HepG2 (cell line): ENCODE data around the gene BCL2. TPM values are rescaled to one million over a fixed set of nuclear protein-coding genes. Genes with fewer than 3 reads are reported as not detected.

Experiments used
- ARID2 ChIP-seq: sonication (generic); formaldehyde crosslinking; IDR thresholded peaks from 2 replicates; pipeline ENCODE4 v1.8.1; 2022; ENCODE audit warnings: mild to moderate bottlenecking, missing genetic modification reagents, borderline replicate concordance
- CAMTA2 ChIP-seq: sonication (generic); formaldehyde crosslinking; IDR thresholded peaks from 2 replicates; pipeline ENCODE4 v1.4.0; 2020; ENCODE audit warnings: mild to moderate bottlenecking, missing genetic modification reagents, borderline replicate concordance
- CBFB ChIP-seq: sonication (generic); formaldehyde crosslinking; IDR thresholded peaks from 2 replicates; pipeline ENCODE4 v1.4.0; 2020; ENCODE audit warnings: missing genetic modification reagents
- DR1 ChIP-seq: sonication (generic); formaldehyde crosslinking; IDR thresholded peaks from 2 replicates; pipeline ENCODE4 v1.8.0; 2021; ENCODE audit warnings: mild to moderate bottlenecking, missing genetic modification reagents, inconsistent platforms
- FOXP1 ChIP-seq, 2 experiments: fragments of 450-650 bp in 1 of 2; IDR thresholded peaks; 2 replicates each; pipeline ENCODE4 v1.6.1; 2017 to 2018; ENCODE audit warnings: antibody characterized with exemption in 1 of 2
- IKZF1 ChIP-seq: fragments of 450-650 bp; IDR thresholded peaks from 2 replicates; pipeline ENCODE4 v1.7.1; 2016
- KLF13 ChIP-seq: sonication (generic); formaldehyde crosslinking; IDR thresholded peaks from 2 replicates; pipeline ENCODE4 v1.4.0; 2020; ENCODE audit warnings: mild to moderate bottlenecking, missing genetic modification reagents
- MAFK ChIP-seq, 2 experiments: IDR thresholded peaks in 1 of 2; conservative IDR thresholded peaks in 1 of 2; 2 replicates each; pipeline ENCODE4 v1.6.1; 2011; ENCODE audit warnings: improper control_type of control experiment in 2 of 2, low read length in 2 of 2
- NFYB ChIP-seq: sonication (generic); formaldehyde crosslinking; IDR thresholded peaks from 2 replicates; pipeline ENCODE4 v1.4.0; 2020; ENCODE audit warnings: missing genetic modification reagents
- SATB2 ChIP-seq: sonication (generic); formaldehyde crosslinking; IDR thresholded peaks from 2 replicates; pipeline ENCODE4 v1.5.0; 2020; ENCODE audit warnings: missing genetic modification reagents
- SIX1 ChIP-seq: sonication (generic); formaldehyde crosslinking; IDR thresholded peaks from 2 replicates; pipeline ENCODE4 v1.4.0; 2020; ENCODE audit warnings: missing genetic modification reagents, borderline replicate concordance
- ZFYVE20 ChIP-seq: sonication (generic); formaldehyde crosslinking; IDR thresholded peaks from 2 replicates; pipeline ENCODE4 v1.8.0; 2023; ENCODE audit warnings: low read depth, mild to moderate bottlenecking, moderate library complexity, missing genetic modification reagents, borderline replicate concordance
- ZNF124 ChIP-seq: sonication (generic); formaldehyde crosslinking; IDR thresholded peaks from 2 replicates; pipeline ENCODE4 v1.4.0; 2020; ENCODE audit warnings: missing genetic modification reagents
- ZNF724P ChIP-seq: sonication (generic); formaldehyde crosslinking; IDR thresholded peaks from 2 replicates; pipeline ENCODE4 v1.8.0; 2022; ENCODE audit warnings: missing genetic modification reagents, borderline replicate concordance
- ZNF746 ChIP-seq: sonication (generic); formaldehyde crosslinking; IDR thresholded peaks from 2 replicates; pipeline ENCODE4 v1.8.0; 2022; ENCODE audit warnings: mild to moderate bottlenecking, missing genetic modification reagents
- polyA plus RNA-seq, 8 experiments: library from polyadenylated mRNA; depleted of rRNA in 3 of 8; stranded (reverse) in 7 of 8; unstranded in 1 of 8; fragments of >200 nt; fragmentation: Illumina TruSeq in 4 of 8; extraction: Trizol in 4 of 8; gene quantifications; 2 replicates each; pipeline versions ENCODE4 v1.2.1 to v1.2.3, GENCODE V29; 2011 to 2016; ENCODE audit warnings: low read depth in 4 of 8, missing spikeins in 1 of 8, mixed read lengths in 1 of 8; ENCODE audit not compliant: insufficient read depth in 1 of 8
- total RNA-seq, 5 experiments: library from RNA; depleted of rRNA; stranded (reverse); fragments of >200 nt; fragmentation: Illumina TruSeq; extraction: Trizol; gene quantifications; 2 replicates each; pipeline ENCODE4 v1.2.3, GENCODE V29; 2016; ENCODE audit warnings: low read depth in 1 of 5
- TF ChIP-seq, protein P1 (sequence below): sonication (generic); formaldehyde crosslinking; IDR thresholded peaks from 2 replicates; pipeline ENCODE4 v1.5.0; 2020; ENCODE audit warnings: mild to moderate bottlenecking, missing genetic modification reagents
- TF ChIP-seq, protein P2 (sequence below): sonication (generic); formaldehyde crosslinking; IDR thresholded peaks from 2 replicates; pipeline ENCODE4 v1.4.0; 2020; ENCODE audit warnings: missing genetic modification reagents
- TF ChIP-seq, protein P3 (sequence below): sonication (generic); formaldehyde crosslinking; IDR thresholded peaks from 2 replicates; pipeline ENCODE4 v1.8.0; 2023; ENCODE audit warnings: mild to moderate bottlenecking, missing genetic modification reagents
- TF ChIP-seq, protein P4 (sequence below): sonication (generic); formaldehyde crosslinking; IDR thresholded peaks from 2 replicates; pipeline ENCODE4 v1.4.0; 2020; ENCODE audit warnings: missing genetic modification reagents

The BCL2 gene
- total and polyA plus RNA-seq, 2 of the 13 experiments (the other 11 are each of a cell fraction or from before 2014, with no cell fraction given), result 0.07 to 0.53 TPM

DNA sequence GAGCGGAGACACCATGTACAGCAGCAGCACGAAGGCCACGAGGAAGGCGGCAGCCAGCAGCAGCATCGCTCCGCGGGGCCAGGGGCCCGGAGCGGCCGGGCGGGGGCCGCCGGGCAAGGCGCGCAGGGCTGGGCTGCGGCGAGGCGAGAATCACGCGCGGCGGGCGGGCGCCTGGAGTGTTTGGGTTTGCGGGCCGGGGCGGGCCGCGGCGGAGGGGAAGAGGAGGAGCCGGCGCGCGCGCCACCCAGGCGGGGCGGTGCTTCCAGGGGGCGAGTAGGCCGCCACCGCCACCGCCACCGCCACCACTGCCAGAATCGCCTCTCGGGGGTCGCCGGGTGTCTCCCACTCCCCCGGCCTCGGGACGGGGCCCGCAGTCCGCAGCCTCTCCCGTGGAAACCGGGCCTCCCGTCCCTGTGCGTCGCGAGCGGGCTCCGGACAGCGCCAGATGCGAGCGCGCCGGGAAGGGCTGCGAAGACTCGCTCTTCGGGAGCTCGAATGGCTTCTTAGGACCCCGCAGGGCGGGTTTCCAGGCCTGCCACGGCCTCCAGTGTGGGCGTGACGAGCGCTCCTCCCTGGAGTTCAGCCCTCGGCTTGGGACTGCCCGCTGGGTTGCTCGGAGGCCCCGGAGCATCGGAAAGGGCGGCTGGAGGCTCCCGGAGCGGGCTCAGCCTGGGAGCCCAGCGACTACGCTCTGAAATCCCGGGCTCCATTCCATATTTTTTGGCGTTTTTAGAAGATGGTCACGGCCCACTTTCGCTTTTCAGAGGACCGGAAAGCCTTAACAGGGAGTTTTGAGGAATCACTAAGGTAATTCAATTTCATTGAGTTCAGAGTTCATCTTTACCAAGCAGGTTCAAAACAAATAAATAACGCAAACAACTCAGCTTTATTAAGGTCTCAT, 47.7 kb upstream of the BCL2 start, which contains the start of gene KDSR (continued):
- TF ChIP-seq, protein P1, sequence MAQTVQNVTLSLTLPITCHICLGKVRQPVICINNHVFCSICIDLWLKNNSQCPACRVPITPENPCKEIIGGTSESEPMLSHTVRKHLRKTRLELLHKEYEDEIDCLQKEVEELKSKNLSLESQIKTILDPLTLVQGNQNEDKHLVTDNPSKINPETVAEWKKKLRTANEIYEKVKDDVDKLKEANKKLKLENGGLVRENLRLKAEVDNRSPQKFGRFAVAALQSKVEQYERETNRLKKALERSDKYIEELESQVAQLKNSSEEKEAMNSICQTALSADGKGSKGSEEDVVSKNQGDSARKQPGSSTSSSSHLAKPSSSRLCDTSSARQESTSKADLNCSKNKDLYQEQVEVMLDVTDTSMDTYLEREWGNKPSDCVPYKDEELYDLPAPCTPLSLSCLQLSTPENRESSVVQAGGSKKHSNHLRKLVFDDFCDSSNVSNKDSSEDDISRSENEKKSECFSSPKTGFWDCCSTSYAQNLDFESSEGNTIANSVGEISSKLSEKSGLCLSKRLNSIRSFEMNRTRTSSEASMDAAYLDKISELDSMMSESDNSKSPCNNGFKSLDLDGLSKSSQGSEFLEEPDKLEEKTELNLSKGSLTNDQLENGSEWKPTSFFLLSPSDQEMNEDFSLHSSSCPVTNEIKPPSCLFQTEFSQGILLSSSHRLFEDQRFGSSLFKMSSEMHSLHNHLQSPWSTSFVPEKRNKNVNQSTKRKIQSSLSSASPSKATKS (CRISPR knock-in tag), result no peak
- TF ChIP-seq ZFYVE20 (CRISPR knock-in tag), result no peak
- TF ChIP-seq SATB2 (CRISPR knock-in tag), result peak; percentile 75
- no peak; the same call in 1 of the 2 replicates for TF ChIP-seq ZNF124 (CRISPR knock-in tag)
- TF ChIP-seq CBFB (CRISPR knock-in tag), result 0 out of 2 replicates have a peak, but pooled peaks have one; percentile 72
- TF ChIP-seq, protein P2, sequence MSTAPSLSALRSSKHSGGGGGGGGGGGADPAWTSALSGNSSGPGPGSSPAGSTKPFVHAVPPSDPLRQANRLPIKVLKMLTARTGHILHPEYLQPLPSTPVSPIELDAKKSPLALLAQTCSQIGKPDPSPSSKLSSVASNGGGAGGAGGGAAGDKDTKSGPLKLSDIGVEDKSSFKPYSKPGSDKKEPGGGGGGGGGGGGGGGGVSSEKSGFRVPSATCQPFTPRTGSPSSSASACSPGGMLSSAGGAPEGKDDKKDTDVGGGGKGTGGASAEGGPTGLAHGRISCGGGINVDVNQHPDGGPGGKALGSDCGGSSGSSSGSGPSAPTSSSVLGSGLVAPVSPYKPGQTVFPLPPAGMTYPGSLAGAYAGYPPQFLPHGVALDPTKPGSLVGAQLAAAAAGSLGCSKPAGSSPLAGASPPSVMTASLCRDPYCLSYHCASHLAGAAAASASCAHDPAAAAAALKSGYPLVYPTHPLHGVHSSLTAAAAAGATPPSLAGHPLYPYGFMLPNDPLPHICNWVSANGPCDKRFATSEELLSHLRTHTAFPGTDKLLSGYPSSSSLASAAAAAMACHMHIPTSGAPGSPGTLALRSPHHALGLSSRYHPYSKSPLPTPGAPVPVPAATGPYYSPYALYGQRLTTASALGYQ (CRISPR knock-in tag), result peak; percentile 79; the same call in 1 of the 2 replicates
- peak; percentile 75; the same call in 1 of the 2 replicates for TF ChIP-seq KLF13 (CRISPR knock-in tag)
- TF ChIP-seq, protein P3, sequence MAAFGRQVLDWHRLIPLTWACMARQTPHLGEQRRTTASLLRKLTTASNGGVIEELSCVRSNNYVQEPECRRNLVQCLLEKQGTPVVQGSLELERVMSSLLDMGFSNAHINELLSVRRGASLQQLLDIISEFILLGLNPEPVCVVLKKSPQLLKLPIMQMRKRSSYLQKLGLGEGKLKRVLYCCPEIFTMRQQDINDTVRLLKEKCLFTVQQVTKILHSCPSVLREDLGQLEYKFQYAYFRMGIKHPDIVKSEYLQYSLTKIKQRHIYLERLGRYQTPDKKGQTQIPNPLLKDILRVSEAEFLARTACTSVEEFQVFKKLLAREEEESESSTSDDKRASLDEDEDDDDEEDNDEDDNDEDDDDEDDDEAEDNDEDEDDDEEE (CRISPR knock-in tag), result no peak
- TF ChIP-seq MAFK (conservative IDR thresholded peaks at IDR 0.05 in 1 of 2, IDR thresholded peaks at IDR 0.05 in 1 of 2; ENCODE audit: low read length in 2 of 2), result no peak
- TF ChIP-seq, protein P4, sequence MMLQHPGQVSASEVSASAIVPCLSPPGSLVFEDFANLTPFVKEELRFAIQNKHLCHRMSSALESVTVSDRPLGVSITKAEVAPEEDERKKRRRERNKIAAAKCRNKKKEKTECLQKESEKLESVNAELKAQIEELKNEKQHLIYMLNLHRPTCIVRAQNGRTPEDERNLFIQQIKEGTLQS (CRISPR knock-in tag), result no peak; the same call in 1 of the 2 replicates
- TF ChIP-seq SIX1 (CRISPR knock-in tag), result no peak; the same call in 1 of the 2 replicates
- TF ChIP-seq ZNF724P (CRISPR knock-in tag), result no peak; the same call in 1 of the 2 replicates
- peak; percentile 75; the same call in 1 of the 2 replicates for TF ChIP-seq CAMTA2 (CRISPR knock-in tag)
- TF ChIP-seq NFYB (CRISPR knock-in tag), result no peak
- TF ChIP-seq DR1 (CRISPR knock-in tag), result peak; percentile 40
- peak; percentile 86; the same call in 1 of the 2 replicates for TF ChIP-seq ZNF746 (CRISPR knock-in tag)
- TF ChIP-seq FOXP1 (IDR thresholded peaks at IDR 0.05), result no peak
- TF ChIP-seq FOXP1 (CRISPR knock-in tag; IDR thresholded peaks at IDR 0.05), result peak; percentile 42; the same call in 1 of the 2 replicates
- 0 out of 2 replicates have a peak, but pooled peaks have one; percentile 84 for TF ChIP-seq ARID2 (CRISPR knock-in tag)
- TF ChIP-seq IKZF1, result no peak
